ENCODE data around the gene RRAD. TPM values are rescaled to one million over a fixed set of nuclear protein-coding genes. Genes with fewer than 3 reads are reported as not detected.

RRAD gene
- total RNA-seq, 1 experiment from 2014 or later, result 1.3 TPM

- H3K27me3 Mint-ChIP-seq (ENCODE audit: unreplicated experiment), result peaks cover 27% of the 10 kb centered on the region
- peaks cover 9% of the 10 kb centered on the region for H3K4me1 Mint-ChIP-seq (ENCODE audit: low read depth, unreplicated experiment)
- no TSS peak for BruUV-seq (replicated peaks)
- TF ChIP-seq CTCF (IDR thresholded peaks at IDR 0.05; ENCODE audit: unreplicated experiment), result peak; percentile 74
- no peaks in the 10 kb centered on the region for H3K36me3 Mint-ChIP-seq (ENCODE audit: insufficient read depth, unreplicated experiment)
- H3K4me3 Mint-ChIP-seq (ENCODE audit: low read depth, unreplicated experiment), result peak overlapping the region; percentile 38
- H3K27ac Mint-ChIP-seq (ENCODE audit: unreplicated experiment), result peak overlapping the region; percentile 42
- DNase-seq, result peak; percentile 88
- intact Hi-C loops (cut with micrococcal nuclease; ENCODE audit: unreplicated experiment), result loop anchor here (2.0 kb wide), 1 partner anchor 561 kb away; no protein-coding TSS in a partner anchor
- no peaks in the 10 kb centered on the region for H3K9me3 Mint-ChIP-seq (ENCODE audit: low read depth, unreplicated experiment)
- CTCF ChIA-PET, result interaction anchor here (0.6 to 1.6 kb wide), 16 partner anchors 10 to 1690 kb away, joined by 3 to 9 read pairs (median 4); partner anchors contain the start of genes ELMO3, FBXL8, NOL3 and PLEKHG4
These were observed 28.8 kb upstream of the RRAD start for GRCh38 chr16:66954097-66954659.

GRCh38 chr16:66953462-66954096, 28.2 kb upstream of the RRAD start:
- Mint-ChIP-seq H3K4me1 (ENCODE audit: low read depth, unreplicated experiment) (peaks cover 11% of the 10 kb centered on the region), H3K4me3 (ENCODE audit: low read depth, unreplicated experiment) (peak overlapping the region; percentile 38), H3K27ac (ENCODE audit: unreplicated experiment) (peak overlapping the region; percentile 42), H3K27me3 (ENCODE audit: unreplicated experiment) (peaks cover 27% of the 10 kb centered on the region), H3K9me3 (ENCODE audit: low read depth, unreplicated experiment) (no peaks in the 10 kb centered on the region), H3K36me3 (ENCODE audit: insufficient read depth, unreplicated experiment) (peaks cover 4% of the 10 kb centered on the region)
- no peak for TF ChIP-seq CTCF (IDR thresholded peaks at IDR 0.05; ENCODE audit: unreplicated experiment)
- BruUV-seq (replicated peaks), result no TSS peak
- CTCF ChIA-PET, result interaction anchor here (0.6 to 1.6 kb wide), 15 partner anchors 10 to 1690 kb away, joined by 3 to 9 read pairs (median 4); partner anchors contain the start of genes ELMO3, FBXL8, NOL3 and PLEKHG4
- intact Hi-C loops (cut with micrococcal nuclease; ENCODE audit: unreplicated experiment), result loop anchor here (2.0 kb wide), 1 partner anchor 561 kb away; no protein-coding TSS in a partner anchor
- DNase-seq, result no peak

GRCh38 chr16:66952430-66953110, 27.2 kb upstream of the RRAD start:
- no peaks in the 10 kb centered on the region for H3K9me3 Mint-ChIP-seq (ENCODE audit: low read depth, unreplicated experiment)
- TF ChIP-seq CTCF (IDR thresholded peaks at IDR 0.05; ENCODE audit: unreplicated experiment), result no peak
- no peak for DNase-seq
- CTCF ChIA-PET, result interaction anchor here (0.9 kb wide), 1 partner anchor 8 kb away, joined by 3 read pairs; no protein-coding TSS in a partner anchor
- BruUV-seq (replicated peaks), result no TSS peak
- H3K27ac Mint-ChIP-seq (ENCODE audit: unreplicated experiment), result no peak overlapping the region
- H3K36me3 Mint-ChIP-seq (ENCODE audit: insufficient read depth, unreplicated experiment), result peaks cover 14% of the 10 kb centered on the region
- H3K27me3 Mint-ChIP-seq (ENCODE audit: unreplicated experiment), result peaks cover 27% of the 10 kb centered on the region
- intact Hi-C loops (cut with micrococcal nuclease; ENCODE audit: unreplicated experiment), result no loop called here
- peaks cover 21% of the 10 kb centered on the region for H3K4me1 Mint-ChIP-seq (ENCODE audit: low read depth, unreplicated experiment)
- H3K4me3 Mint-ChIP-seq (ENCODE audit: low read depth, unreplicated experiment), result no peak overlapping the region

GRCh38 chr16:66950971-66951790, 25.8 kb upstream of the RRAD start:
- no peak for DNase-seq

More at GRCh38 chr16:66950971-66951790, 25.8 kb upstream of the RRAD start:
- TF ChIP-seq CTCF (IDR thresholded peaks at IDR 0.05; ENCODE audit: unreplicated experiment), result no peak
- Mint-ChIP-seq H3K9me3 (ENCODE audit: low read depth, unreplicated experiment) (no peaks in the 10 kb centered on the region), H3K4me3 (ENCODE audit: low read depth, unreplicated experiment) (no peak overlapping the region), H3K36me3 (ENCODE audit: insufficient read depth, unreplicated experiment) (peaks cover 24% of the 10 kb centered on the region), H3K4me1 (ENCODE audit: low read depth, unreplicated experiment) (peaks cover 29% of the 10 kb centered on the region), H3K27ac (ENCODE audit: unreplicated experiment) (no peak overlapping the region), H3K27me3 (ENCODE audit: unreplicated experiment) (peaks cover 29% of the 10 kb centered on the region)
- intact Hi-C loops (cut with micrococcal nuclease; ENCODE audit: unreplicated experiment), result no loop called here
- CTCF ChIA-PET, result interaction anchor here (0.9 kb wide), 1 partner anchor 9 kb away, joined by 3 read pairs; no protein-coding TSS in a partner anchor
- BruUV-seq (replicated peaks), result no TSS peak
